NCI-H345 (cell line): Measurements from ENCODE around the gene DNAJC17.

ENCODE experiments used
- DNase-seq: peaks from one replicate; lab custom pipeline; 2025; lab: John Stamatoyannopoulos, UW

The DNAJC17 gene

GRCh38 chr15:40766906-40767837 is 40.1 kb downstream of the DNAJC17 start:
- DNase-seq = no peak

- DNase-seq = no peak
Observed at GRCh38 chr15:40766194-40766815, 41.0 kb downstream of the DNAJC17 start.

- no peak for DNase-seq
Observed at GRCh38 chr15:40764629-40765103, 42.6 kb downstream of the DNAJC17 start.

GRCh38 chr15:40763801-40764628 is 43.3 kb downstream of the DNAJC17 start, which contains the start of gene GCHFR:
Gene GCHFR, plus strand, starts transcription at chr15:40764068. Its CDS starts 113 bp downstream, at chr15:40764181.
- no peak for DNase-seq

GRCh38 chr15:40762919-40763800 is 44.1 kb downstream of the DNAJC17 start:
- DNase-seq = peak; percentile 54

- DNase-seq = no peak
Observed at GRCh38 chr15:40759961-40760360, 47.3 kb downstream of the DNAJC17 start.

GRCh38 chr15:40756938-40757337 is 50.3 kb downstream of the DNAJC17 start:
- peak; percentile 48 for DNase-seq

GRCh38 chr15:40755812-40756208 is 51.5 kb downstream of the DNAJC17 start:
- DNase-seq = peak; percentile 8

- DNase-seq = peak; percentile 87
Observed at GRCh38 chr15:40754883-40755811, 52.1 kb downstream of the DNAJC17 start, which contains the start of gene RMDN3. Gene RMDN3, minus strand, starts transcription at chr15:40755254. Its CDS starts 471 bp downstream, at chr15:40754783.

- DNase-seq = no peak
Observed at GRCh38 chr15:40754574-40754882, 52.7 kb downstream of the DNAJC17 start.

GRCh38 chr15:40751745-40752144 is 55.5 kb downstream of the DNAJC17 start:
- no peak for DNase-seq

GRCh38 chr15:40750885-40751284 is 56.4 kb downstream of the DNAJC17 start:
- no peak for DNase-seq

- DNase-seq = no peak
Observed at GRCh38 chr15:40749151-40749630, 58.1 kb downstream of the DNAJC17 start.

- no peak for DNase-seq
Observed at GRCh38 chr15:40747685-40748631, 59.3 kb downstream of the DNAJC17 start.

GRCh38 chr15:40746916-40747418 is 60.3 kb downstream of the DNAJC17 start:
- DNase-seq = peak; percentile 15

- DNase-seq = no peak
Observed at GRCh38 chr15:40744815-40745152, 62.5 kb downstream of the DNAJC17 start.

- no peak for DNase-seq
Observed at GRCh38 chr15:40743921-40744814, 63.1 kb downstream of the DNAJC17 start.

GRCh38 chr15:40743485-40743901 is 63.8 kb downstream of the DNAJC17 start:
- no peak for DNase-seq
